HCT116 (cell line): ENCODE results near the gene ANKRD34C. TPM values are rescaled to one million over a fixed set of nuclear protein-coding genes. Genes with fewer than 3 reads are reported as not detected.
A peak's percentile ranks its signal among the peaks of the same experiment; 100 is the strongest.

Source experiments
- ATAC-seq: fragments of 200-7000 bp; cut with Tn5 transposase; 2 replicates; pipeline ENCODE4 v1.9.1; 2020; ENCODE audit warnings: mild to moderate bottlenecking, moderate library complexity
- Bru-seq: library from RNA; stranded (reverse); fragments of 400-500 nt; gene quantifications from one replicate; lab custom pipeline; 2021; lab: Mats Ljungman, UMichigan
- BruChase-seq, 2 experiments: library from RNA; stranded (reverse); fragments of 400-500 nt; gene quantifications; one replicate each; lab custom pipeline; 2021; lab: Mats Ljungman, UMichigan
- BruUV-seq: library from RNA; stranded (reverse); fragments of 400-500 nt; replicated peaks from 2 replicates; lab custom pipeline; 2021; lab: Mats Ljungman, UMichigan
- CTCF ChIA-PET: fragments of 300-600 bp; sonication (Branson Sonifier 250); formaldehyde crosslinking; loops from one replicate; lab custom pipeline; 2021; ENCODE audit warnings: antibody characterized with exemption; lab: Charles Lee
- POLR2A ChIA-PET: fragments of 300-600, 350-600 bp; sonication (Branson Sonifier 250); formaldehyde crosslinking; loops from one replicate; lab custom pipeline; 2021; ENCODE audit warnings: antibody characterized with exemption; lab: Charles Lee
- RAD21 ChIA-PET, 2 experiments: fragments of 300-600 bp; sonication (Branson Sonifier 250); formaldehyde crosslinking; loops; one replicate each; lab custom pipeline; 2023; ENCODE audit warnings: low total read pairs in 2 of 2; ENCODE audit not compliant: uncharacterized antibody in 2 of 2, unreplicated experiment in 2 of 2, low non-redundant PET in 1 of 2; lab: Charles Lee
- DNase-seq: peaks from one replicate; pipeline ENCODE4 v3.0.0-alpha.2; 2010; ENCODE audit warnings: low read depth, low spot score
- H2AFZ ChIP-seq: fragments of 200-600 bp; shearing (Covaris generic), sonication (generic); 2 replicates; pipeline ENCODE4 v1.6.1; 2017; ENCODE audit warnings: low read depth, mixed run types, mixed read lengths, antibody characterized with exemption, low read length; ENCODE audit not compliant: poor library complexity, severe bottlenecking
- H3K27ac ChIP-seq: 2 replicates; pipeline ENCODE4 v1.5.1; 2012; ENCODE audit warnings: low read depth, low read length
- H3K27me3 ChIP-seq: fragments of 200-600 bp; sonication (generic); 2 replicates; pipeline ENCODE4 v1.6.1; 2016; ENCODE audit warnings: mixed run types, low read length, mixed read lengths; ENCODE audit not compliant: insufficient read depth
- H3K36me3 ChIP-seq, 2 experiments: fragments of 200-500 bp in 1 of 2; fragments of 200-600 bp in 1 of 2; sonication (Bioruptor generic) in 1 of 2; sonication (generic) in 1 of 2; 2 replicates each; pipeline versions ENCODE4 v1.5.1 to v1.6.1; 2014 to 2016; ENCODE audit warnings: low read length in 2 of 2, inconsistent platforms in 1 of 2, mixed read lengths in 1 of 2, mixed run types in 1 of 2; ENCODE audit not compliant: insufficient read depth in 2 of 2, control insufficient read depth in 1 of 2
- H3K4me1 ChIP-seq, 2 experiments: fragments of 200-600 bp in 1 of 2; sonication (generic) in 1 of 2; 2 replicates each; pipeline versions ENCODE4 v1.5.1 to v1.6.1; 2012 to 2017; ENCODE audit warnings: low read length in 2 of 2, inconsistent platforms in 1 of 2, mild to moderate bottlenecking in 1 of 2, mixed read lengths in 1 of 2, mixed run types in 1 of 2, moderate library complexity in 1 of 2; ENCODE audit not compliant: insufficient read depth in 2 of 2, control insufficient read depth in 1 of 2
- H3K4me2 ChIP-seq: fragments of 200-600 bp; sonication (generic); 2 replicates; pipeline ENCODE4 v1.6.1; 2017; ENCODE audit warnings: mixed run types, low read length, mixed read lengths
- H3K4me3 ChIP-seq, 2 experiments: fragments of 200-600 bp in 1 of 2; sonication (generic) in 1 of 2; replicated peaks in 1 of 2; 2 replicates each; pipeline ENCODE4 v1.5.1; 2011 to 2016; ENCODE audit warnings: low read length in 2 of 2, control low read depth in 1 of 2, low read depth in 1 of 2, mild to moderate bottlenecking in 1 of 2, mixed read lengths in 1 of 2, mixed run types in 1 of 2
- H3K79me2 ChIP-seq: fragments of 200-600 bp; sonication (generic); 2 replicates; pipeline ENCODE4 v1.6.1; 2017; ENCODE audit warnings: mild to moderate bottlenecking, mixed run types, low read length, moderate library complexity, mixed read lengths; ENCODE audit not compliant: insufficient read depth
- H3K9ac ChIP-seq: fragments of 200-600 bp; sonication (generic); 2 replicates; pipeline ENCODE4 v1.6.1; 2016; ENCODE audit warnings: low read length, mixed read lengths
- H3K9me2 ChIP-seq: fragments of 200-600 bp; sonication (generic), shearing (Covaris generic); 2 replicates; pipeline ENCODE4 v1.6.1; 2017; ENCODE audit warnings: mixed run types, mild to moderate bottlenecking, moderate library complexity; ENCODE audit not compliant: insufficient read depth
- H3K9me3 ChIP-seq, 2 experiments: fragments of 200-500 bp in 1 of 2; fragments of 200-600 bp in 1 of 2; sonication (Bioruptor generic) in 1 of 2; sonication (generic) in 1 of 2; 2 replicates each; pipeline ENCODE4 v1.6.1; 2014 to 2017; ENCODE audit warnings: low read length in 2 of 2, mixed read lengths in 2 of 2, inconsistent platforms in 1 of 2, low read depth in 1 of 2, mild to moderate bottlenecking in 1 of 2, mixed run types in 1 of 2, moderate library complexity in 1 of 2; ENCODE audit not compliant: control insufficient read depth in 1 of 2, insufficient read depth in 1 of 2
- H4K20me1 ChIP-seq: fragments of 200-600 bp; sonication (generic), shearing (Covaris generic); 2 replicates; pipeline ENCODE4 v1.6.1; 2017; ENCODE audit warnings: mixed run types, mild to moderate bottlenecking, moderate library complexity; ENCODE audit not compliant: insufficient read depth
- EGR1 ChIP-seq: IDR thresholded peaks from 2 replicates; pipeline ENCODE4 v1.6.1; 2012; ENCODE audit warnings: low read depth
- TCF7L2 ChIP-seq: IDR thresholded peaks from 2 replicates; pipeline ENCODE4 v1.7.0; 2011; ENCODE audit warnings: borderline replicate concordance, inconsistent platforms; ENCODE audit not compliant: insufficient read depth, insufficient read length; ENCODE audit errors: extremely low read depth
- YY1 ChIP-seq: IDR thresholded peaks from 2 replicates; pipeline ENCODE4 v1.6.1; 2011; ENCODE audit warnings: low read length, low read depth, moderate library complexity, mild to moderate bottlenecking; ENCODE audit not compliant: insufficient replicate concordance; ENCODE audit errors: extremely low read depth
- intact Hi-C: fragments of 100-400 bp; cut with micrococcal nuclease; formaldehyde crosslinking; loops from 2 replicates; pipeline ENCODE4 v1.10.0; 2022
- long read RNA-seq: library from polyadenylated mRNA; unstranded; transcript quantifications from one replicate; pipeline ENCODE4 v2.0.0, GENCODE V29; 2021; ENCODE audit not compliant: unreplicated experiment
- polyA plus RNA-seq: library from polyadenylated mRNA; unstranded; fragments of >200 nt; gene quantifications from 2 replicates; pipeline ENCODE4 v1.2.1, GENCODE V29; 2012; ENCODE audit warnings: missing spikeins
- total RNA-seq: library from RNA; stranded (reverse); gene quantifications from one replicate; pipeline ENCODE4 v1.2.1, GENCODE V29; 2021; ENCODE audit not compliant: unreplicated experiment
- TF ChIP-seq, protein P1 (sequence below): IDR thresholded peaks from 2 replicates; pipeline ENCODE4 v1.6.1; 2012

Gene ANKRD34C
- not detected for total RNA-seq
- polyA plus RNA-seq, result not detected in 2 replicates
- Bru-seq, nascent RNA, result percentile 15 among the genes with signal in this experiment
- not detected for BruChase-seq, experiment 1, labeled RNA remaining after a 6-hour chase
- BruChase-seq, experiment 2, labeled RNA remaining after a 2-hour chase, result not detected
- long read RNA-seq, result 0 reads

DNA sequence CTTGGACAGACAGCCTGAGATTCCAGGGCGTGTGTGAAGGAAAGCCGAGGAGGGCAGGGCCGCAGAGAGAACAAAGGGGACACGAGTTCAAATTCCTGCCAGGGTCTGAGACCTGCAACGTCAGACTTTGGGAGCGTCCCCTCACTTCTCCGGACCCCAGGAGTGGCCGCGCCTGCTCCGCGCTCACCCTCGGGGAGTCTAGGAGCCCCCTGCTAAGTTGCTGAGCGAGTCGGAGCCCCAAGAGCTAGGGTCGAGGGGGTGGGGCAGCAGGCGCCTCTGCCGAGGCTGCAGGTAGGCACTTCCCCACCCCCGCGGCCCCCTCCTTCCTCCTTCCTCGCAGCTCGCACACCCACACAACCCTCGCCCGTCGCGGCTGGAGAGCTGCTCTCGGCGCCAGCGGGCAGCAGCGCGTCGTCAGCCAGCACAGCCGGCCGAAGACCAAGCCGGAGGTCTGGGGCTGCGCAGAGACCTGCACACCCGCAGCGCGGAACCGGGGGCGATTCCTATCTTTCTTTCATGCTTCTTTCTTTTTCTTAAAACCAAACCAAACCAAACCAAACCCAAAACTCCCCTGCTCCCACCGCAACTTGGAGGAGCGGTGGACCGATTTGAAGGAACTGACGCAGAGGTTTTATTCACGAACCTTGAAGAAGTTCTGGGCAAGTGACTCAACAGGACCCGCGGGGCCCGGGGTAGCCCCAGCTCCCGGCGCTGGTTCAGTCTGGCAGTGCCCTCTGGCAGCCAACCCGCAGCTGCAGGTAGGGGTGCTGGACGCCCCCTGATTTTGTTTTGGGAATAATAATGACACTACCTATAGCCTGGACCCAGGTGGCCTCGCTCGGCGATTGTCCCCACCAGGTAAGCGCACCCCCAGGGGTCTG, at the start of gene ANKRD34C:
Gene ANKRD34C, plus strand, starts transcription at position 352 of the 881 bp plus-strand sequence. CDS start 10,563 bp downstream, outside the sequence.
- intact Hi-C loops, result no loop called here
- Histone ChIP-seq H3K27ac (no peak within 1 kb of the TSS), H3K4me1 (no peaks in the 10 kb centered on the region), H2AFZ (no peak within 1 kb of the TSS), H3K9me2 (no peaks in the 10 kb centered on the region), H3K4me3 (no peak within 1 kb of the TSS), H3K9ac (no peak within 1 kb of the TSS), H4K20me1 (no peaks in the 10 kb centered on the region), H3K27me3 (peaks cover 16% of the 10 kb centered on the region; the same call in 1 of the 2 replicates)
- POLR2A ChIA-PET, result no interaction called here
- DNase-seq, result no peak
- RAD21 ChIA-PET, result no interaction called here
- TF ChIP-seq, protein P1, sequence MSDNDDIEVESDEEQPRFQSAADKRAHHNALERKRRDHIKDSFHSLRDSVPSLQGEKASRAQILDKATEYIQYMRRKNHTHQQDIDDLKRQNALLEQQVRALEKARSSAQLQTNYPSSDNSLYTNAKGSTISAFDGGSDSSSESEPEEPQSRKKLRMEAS, result no peak
- no peak for TF ChIP-seq EGR1
- TF ChIP-seq, all 23 proteins: peak for 0
- H3K79me2 ChIP-seq, result no peaks in the 10 kb centered on the region
- H3K4me2 ChIP-seq, result no peak within 1 kb of the TSS
- H3K36me3 ChIP-seq, result no peaks in the 10 kb centered on the region
- H3K9me3 ChIP-seq, result no peaks in the 10 kb centered on the region
- no peak for ATAC-seq
- no TSS peak for BruUV-seq
- CTCF ChIA-PET, result no interaction called here

GRCh38 chr15:79233236-79233635, 49.3 kb upstream of the ANKRD34C start:
- no peak overlapping the region for H3K4me2 ChIP-seq
- no peaks in the 10 kb centered on the region for H3K4me1 ChIP-seq
- CTCF ChIA-PET, result no interaction called here
- RAD21 ChIA-PET, result no interaction called here
- H3K27ac ChIP-seq, result no peak overlapping the region
- no peaks in the 10 kb centered on the region for H4K20me1 ChIP-seq
- intact Hi-C loops, result no loop called here
- H3K9me2 ChIP-seq, result no peaks in the 10 kb centered on the region
- no peaks in the 10 kb centered on the region for H3K79me2 ChIP-seq
- H3K36me3 ChIP-seq, result no peaks in the 10 kb centered on the region
- H3K27me3 ChIP-seq, result peaks cover 25% of the 10 kb centered on the region
- ATAC-seq (no peak), DNase-seq (no peak)
- TF ChIP-seq YY1, result no peak
- no peak for TF ChIP-seq TCF7L2
- no peak for TF ChIP-seq EGR1
- 0 out of 4 replicates have a peak, but pooled peaks cover 0 to 3% of the 10 kb centered on the region in 2 experiments for H3K9me3 ChIP-seq
- no peak overlapping the region for H3K4me3 ChIP-seq
- no peak overlapping the region for H2AFZ ChIP-seq
- no peak overlapping the region for H3K9ac ChIP-seq
- POLR2A ChIA-PET, result no interaction called here
- BruUV-seq, result no TSS peak
